Endothelial cell of umbilical vein (primary cell): Measurements from ENCODE around the gene DNAH1. TPM values are rescaled to one million over a fixed set of nuclear protein-coding genes. Genes with fewer than 3 reads are reported as not detected.

Experiments used
- BruUV-seq: library from RNA; stranded (reverse); fragments of 400-500 nt; replicated peaks from 2 replicates; lab custom pipeline; 2021; lab: Mats Ljungman, UMichigan
- CTCF ChIA-PET: fragments of 300-600, 350-600 bp; sonication (Branson Sonifier 250); formaldehyde crosslinking; loops from one replicate; lab custom pipeline; 2021; ENCODE audit warnings: antibody characterized with exemption, inconsistent platforms; lab: Charles Lee
- POLR2A ChIA-PET: fragments of 300-600, 350-600 bp; sonication (Branson Sonifier 250); formaldehyde crosslinking; loops from one replicate; lab custom pipeline; 2021; ENCODE audit warnings: antibody characterized with exemption, inconsistent platforms; lab: Charles Lee
- DNase-seq: peaks from one replicate; pipeline ENCODE4 v3.0.0-alpha.2; 2011; ENCODE audit warnings: low read depth, low spot score
- FAIRE-seq: peaks from 2 replicates; lab custom pipeline; 2011; peaks lifted over from hg19 to GRCh38; lab: Jason Lieb, UNC
- H2AFZ ChIP-seq: 2 replicates; pipeline ENCODE4 v1.6.0; 2012; ENCODE audit warnings: low read depth, low read length, control low read depth, inconsistent platforms
- H3K27ac ChIP-seq: 2 replicates; pipeline ENCODE4 v1.5.1; 2011; ENCODE audit warnings: low read depth, mild to moderate bottlenecking, control low read depth, low read length, moderate library complexity; ENCODE audit not compliant: insufficient read depth
- H3K27me3 ChIP-seq, 2 experiments: 2 replicates each; pipeline versions ENCODE4 v1.6.0 to v1.6.1; 2011; ENCODE audit warnings: low read length in 2 of 2, mixed read lengths in 1 of 2; ENCODE audit not compliant: control insufficient read depth in 2 of 2, insufficient read depth in 2 of 2
- H3K36me3 ChIP-seq, 2 experiments: 2 replicates in 1 of 2; 3 replicates in 1 of 2; pipeline ENCODE4 v1.5.1; 2011; ENCODE audit warnings: low read length in 2 of 2, mild to moderate bottlenecking in 1 of 2, moderate library complexity in 1 of 2; ENCODE audit not compliant: control insufficient read depth in 2 of 2, insufficient read depth in 2 of 2; ENCODE audit errors: extremely low read depth in 1 of 2
- H3K4me1 ChIP-seq: 3 replicates; pipeline ENCODE4 v1.5.1; 2011; ENCODE audit warnings: mild to moderate bottlenecking, low read length; ENCODE audit not compliant: control insufficient read depth, insufficient read depth; ENCODE audit errors: extremely low read depth
- H3K4me2 ChIP-seq: 2 replicates; pipeline ENCODE4 v1.6.1; 2011; ENCODE audit warnings: low read length, control low read depth, mixed read lengths; ENCODE audit not compliant: insufficient read depth
- H3K4me3 ChIP-seq, 3 experiments: fragments of 200-600 bp in 1 of 3; sonication (generic), shearing (Covaris generic) in 1 of 3; replicated peaks in 1 of 3; 2 replicates each; pipeline ENCODE4 v1.5.1; 2011 to 2016; ENCODE audit warnings: control low read depth in 3 of 3, low read length in 3 of 3, mild to moderate bottlenecking in 2 of 3, inconsistent platforms in 1 of 3, low read depth in 1 of 3, moderate library complexity in 1 of 3; ENCODE audit not compliant: insufficient read depth in 1 of 3
- H3K79me2 ChIP-seq: 2 replicates; pipeline ENCODE4 v1.6.0; 2012; ENCODE audit warnings: low read length, inconsistent platforms; ENCODE audit not compliant: control insufficient read depth, insufficient read depth
- H3K9ac ChIP-seq: replicated peaks from 2 replicates; pipeline ENCODE3; 2011; ENCODE audit warnings: low read length, control low read depth; ENCODE audit not compliant: insufficient read depth; ENCODE audit errors: extremely low read depth
- H3K9me1 ChIP-seq: replicated peaks from 3 replicates; pipeline ENCODE4 v1.6.0; 2011; ENCODE audit warnings: mild to moderate bottlenecking, low read length; ENCODE audit not compliant: control insufficient read depth, insufficient read depth; ENCODE audit errors: extremely low read depth
- H3K9me3 ChIP-seq: replicated peaks from 2 replicates; pipeline ENCODE4 v1.5.1; 2012; ENCODE audit warnings: low read length, inconsistent platforms; ENCODE audit not compliant: control insufficient read depth, insufficient read depth
- H4K20me1 ChIP-seq: replicated peaks from 2 replicates; pipeline ENCODE3; 2011; ENCODE audit warnings: mild to moderate bottlenecking, low read length; ENCODE audit not compliant: control insufficient read depth, insufficient read depth; ENCODE audit errors: extremely low read depth
- EZH2 ChIP-seq: IDR thresholded peaks from 2 replicates; pipeline ENCODE4 v1.6.1; 2012; ENCODE audit warnings: borderline replicate concordance, low read depth, mild to moderate bottlenecking, moderate library complexity, low read length, inconsistent platforms; ENCODE audit not compliant: severe bottlenecking
- FOS ChIP-seq: IDR thresholded peaks from 2 replicates; pipeline ENCODE4 v1.6.1; 2011; ENCODE audit warnings: mild to moderate bottlenecking, low read length, moderate library complexity, borderline replicate concordance; ENCODE audit not compliant: insufficient read depth
- GATA2 ChIP-seq: IDR thresholded peaks from 2 replicates; pipeline ENCODE4 v1.7.0; 2011; ENCODE audit warnings: low read depth, mild to moderate bottlenecking, moderate library complexity, mixed read lengths, low read length; ENCODE audit not compliant: insufficient read length, insufficient read depth
- JUN ChIP-seq: IDR thresholded peaks from 2 replicates; pipeline ENCODE4 v1.6.1; 2011; ENCODE audit warnings: borderline replicate concordance, low read depth; ENCODE audit not compliant: insufficient read length, insufficient read depth
- MYC ChIP-seq: IDR thresholded peaks from one replicate; pipeline ENCODE4 v1.6.1; 2011; ENCODE audit warnings: mild to moderate bottlenecking, low read depth, low read length
- POLR2A ChIP-seq: IDR thresholded peaks from 2 replicates; pipeline ENCODE4 v1.6.1; 2012; ENCODE audit warnings: low read depth, mild to moderate bottlenecking, control low read depth, low read length
- POLR2AphosphoS5 ChIP-seq: IDR thresholded peaks from 2 replicates; pipeline ENCODE4 v1.6.1; 2012; ENCODE audit warnings: low read depth, mild to moderate bottlenecking, control low read depth, low read length, moderate library complexity; ENCODE audit not compliant: insufficient read depth
- dilution Hi-C: fragments of 300-500 bp; cut with MboI; formaldehyde crosslinking; loops from one replicate; pipeline ENCODE4 v1.15.0; 2019; ENCODE audit warnings: low sequenced_read_pairs; ENCODE audit not compliant: extremely low pct_ligation_motif_present
- intact Hi-C: fragments of 100-400 bp; cut with micrococcal nuclease; formaldehyde crosslinking; loops from one replicate; pipeline ENCODE4 v1.10.0; 2022
- polyA plus RNA-seq, 4 experiments: library from polyadenylated mRNA; depleted of rRNA in 3 of 4; stranded (reverse) in 3 of 4; unstranded in 1 of 4; fragments of >200 nt; gene quantifications; 2 replicates each; pipeline versions ENCODE4 v1.2.1 to v1.2.3, GENCODE V29; 2011 to 2012; ENCODE audit warnings: missing spikeins in 1 of 4
- total RNA-seq: library from RNA; stranded (reverse); gene quantifications from 2 replicates; pipeline ENCODE4 v1.2.3, GENCODE V29; 2021
- TF ChIP-seq, protein P1 (sequence below): IDR thresholded peaks from 2 replicates; pipeline ENCODE4 v1.6.1; 2011; ENCODE audit not compliant: insufficient read depth, insufficient read length
- TF ChIP-seq, protein P2 (sequence below), 2 donors: IDR thresholded peaks; 1 replicate in 1 of 2; 2 replicates in 1 of 2; pipeline ENCODE4 v1.5.1; 2011; ENCODE audit warnings: low read length in 2 of 2, mild to moderate bottlenecking in 2 of 2, moderate library complexity in 2 of 2, control low read depth in 1 of 2, inconsistent platforms in 1 of 2, low read depth in 1 of 2; ENCODE audit not compliant: insufficient read depth in 1 of 2; ENCODE audit errors: extremely low read depth in 1 of 2

DNAH1 gene
- total and polyA plus RNA-seq, 2 donors (not counting 3 experiments of a cell fraction or from before 2014, with no cell fraction given) = 5.8 to 6.0 TPM

DNA sequence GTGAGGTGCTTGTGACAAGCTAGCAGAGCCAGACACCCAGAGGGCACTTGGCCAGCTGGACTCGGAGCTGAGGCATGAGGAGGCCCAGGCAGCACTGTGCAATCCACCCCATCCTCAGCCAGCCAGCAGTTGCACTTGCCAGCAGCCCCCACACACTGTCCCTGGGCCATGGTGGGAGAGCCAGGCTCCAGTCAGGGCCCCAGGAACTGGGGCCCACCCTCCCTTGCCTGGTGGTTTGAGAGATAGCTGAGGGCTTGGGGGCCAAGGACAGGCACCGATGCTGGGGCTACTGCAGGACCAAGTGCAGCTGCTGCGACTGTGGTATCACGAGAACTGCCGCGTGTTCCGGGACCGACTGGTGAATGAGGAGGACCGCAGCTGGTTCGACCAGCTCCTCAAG lies 63.5 kb downstream of the DNAH1 start:
- no TSS peak for BruUV-seq
- no peak overlapping the region for H3K4me2 ChIP-seq
- H2AFZ ChIP-seq = no peak overlapping the region
- dilution Hi-C loops (no loop called here), intact Hi-C loops (no loop called here)
- ChIA-PET CTCF (interaction anchor here (0.9 to 1.9 kb wide), 3 partner anchors 9 to 159 kb away, joined by 3 to 8 read pairs (median 3); no protein-coding TSS in a partner anchor), POLR2A (no interaction called here)
- FAIRE-seq (no peak), DNase-seq (no peak)
- no peak overlapping the region for H3K9ac ChIP-seq
- no peak for TF ChIP-seq POLR2AphosphoS5
- no peak for TF ChIP-seq FOS
- TF ChIP-seq GATA2 = no peak
- TF ChIP-seq, protein P1, sequence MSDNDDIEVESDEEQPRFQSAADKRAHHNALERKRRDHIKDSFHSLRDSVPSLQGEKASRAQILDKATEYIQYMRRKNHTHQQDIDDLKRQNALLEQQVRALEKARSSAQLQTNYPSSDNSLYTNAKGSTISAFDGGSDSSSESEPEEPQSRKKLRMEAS = no peak
- H3K9me1 ChIP-seq = no peaks in the 10 kb centered on the region
- no peak overlapping the region for H3K27ac ChIP-seq
- H3K27me3 ChIP-seq = peaks cover 0 to 2% of the 10 kb centered on the region in 2 experiments
- no peaks in the 10 kb centered on the region for H3K9me3 ChIP-seq
- no peak overlapping the region for H3K4me3 ChIP-seq
- H3K79me2 ChIP-seq = no peaks in the 10 kb centered on the region
- H3K4me1 ChIP-seq = no peaks in the 10 kb centered on the region
- H3K36me3 ChIP-seq = no peaks in the 10 kb centered on the region
- H4K20me1 ChIP-seq = no peaks in the 10 kb centered on the region

DNA sequence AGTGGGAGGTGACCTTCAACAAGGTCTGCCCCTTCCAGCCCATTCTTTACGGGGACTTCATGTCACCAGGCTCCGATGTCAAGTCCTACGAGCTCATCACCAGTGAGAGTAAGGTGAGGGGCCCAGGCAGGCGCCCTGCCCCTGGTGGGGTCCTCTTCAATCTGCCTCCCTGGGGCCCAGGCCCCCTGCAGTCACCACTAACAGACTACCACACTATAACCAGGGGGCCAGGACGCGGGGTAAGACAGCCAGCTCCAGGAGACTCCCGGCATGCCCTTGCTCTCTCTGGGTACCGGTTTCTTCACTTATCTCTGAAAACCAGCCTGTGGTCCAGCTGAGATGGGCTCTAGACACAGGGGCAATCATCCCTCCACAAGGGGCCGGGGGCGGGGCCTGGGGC lies 63.9 kb downstream of the DNAH1 start:
- Histone ChIP-seq H3K4me2 (no peak overlapping the region), H3K9me1 (no peaks in the 10 kb centered on the region), H2AFZ (no peak overlapping the region), H3K79me2 (no peaks in the 10 kb centered on the region), H3K9ac (no peak overlapping the region), H3K27ac (no peak overlapping the region), H3K4me1 (no peaks in the 10 kb centered on the region), H3K4me3 (no peak overlapping the region), H3K36me3 (no peaks in the 10 kb centered on the region), H4K20me1 (no peaks in the 10 kb centered on the region), H3K27me3 (no peaks in the 10 kb centered on the region), H3K9me3 (no peaks in the 10 kb centered on the region)
- POLR2A ChIA-PET = no interaction called here
- no peak for DNase-seq
- BruUV-seq = no TSS peak
- FAIRE-seq = no peak
- TF ChIP-seq FOS = no peak
- no peak for TF ChIP-seq POLR2AphosphoS5
- TF ChIP-seq, protein P2, sequence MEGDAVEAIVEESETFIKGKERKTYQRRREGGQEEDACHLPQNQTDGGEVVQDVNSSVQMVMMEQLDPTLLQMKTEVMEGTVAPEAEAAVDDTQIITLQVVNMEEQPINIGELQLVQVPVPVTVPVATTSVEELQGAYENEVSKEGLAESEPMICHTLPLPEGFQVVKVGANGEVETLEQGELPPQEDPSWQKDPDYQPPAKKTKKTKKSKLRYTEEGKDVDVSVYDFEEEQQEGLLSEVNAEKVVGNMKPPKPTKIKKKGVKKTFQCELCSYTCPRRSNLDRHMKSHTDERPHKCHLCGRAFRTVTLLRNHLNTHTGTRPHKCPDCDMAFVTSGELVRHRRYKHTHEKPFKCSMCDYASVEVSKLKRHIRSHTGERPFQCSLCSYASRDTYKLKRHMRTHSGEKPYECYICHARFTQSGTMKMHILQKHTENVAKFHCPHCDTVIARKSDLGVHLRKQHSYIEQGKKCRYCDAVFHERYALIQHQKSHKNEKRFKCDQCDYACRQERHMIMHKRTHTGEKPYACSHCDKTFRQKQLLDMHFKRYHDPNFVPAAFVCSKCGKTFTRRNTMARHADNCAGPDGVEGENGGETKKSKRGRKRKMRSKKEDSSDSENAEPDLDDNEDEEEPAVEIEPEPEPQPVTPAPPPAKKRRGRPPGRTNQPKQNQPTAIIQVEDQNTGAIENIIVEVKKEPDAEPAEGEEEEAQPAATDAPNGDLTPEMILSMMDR (IDR thresholded peaks at IDR 0.05; ENCODE audit: extremely low read depth in 1 of 2, insufficient read depth in 1 of 2, low read depth in 1 of 2, low read length in 2 of 2) = no peak
- no peak for TF ChIP-seq MYC
- TF ChIP-seq GATA2 = no peak
- TF ChIP-seq, protein P1 = no peak
- no peak for TF ChIP-seq POLR2A
- no peak for TF ChIP-seq EZH2
- no peak for TF ChIP-seq JUN
- dilution Hi-C loops (no loop called here), intact Hi-C loops (no loop called here)
- CTCF ChIA-PET = interaction anchor here (0.9 to 1.9 kb wide), 4 partner anchors 8 to 160 kb away, joined by 3 to 8 read pairs (median 3); no protein-coding TSS in a partner anchor
